NT2/D1 (cell line): ENCODE data around the gene DGAT2.

Source experiments
- DNase-seq: peaks from one replicate; pipeline ENCODE4 v3.0.0-alpha.2; 2011; ENCODE audit warnings: low read depth, low spot score
- H3K27me3 ChIP-seq: 2 replicates; pipeline ENCODE4 v1.6.0; 2011; ENCODE audit warnings: mild to moderate bottlenecking; ENCODE audit not compliant: insufficient read length, insufficient read depth
- H3K36me3 ChIP-seq: 2 replicates; pipeline ENCODE4 v1.6.1; 2011; ENCODE audit warnings: mild to moderate bottlenecking, low read length, mixed read lengths; ENCODE audit not compliant: insufficient read depth, insufficient read length
- H3K4me1 ChIP-seq: 2 replicates; pipeline ENCODE4 v1.5.1; 2011; ENCODE audit not compliant: insufficient read depth, insufficient read length
- H3K4me3 ChIP-seq: 2 replicates; pipeline ENCODE4 v1.5.1; 2011; ENCODE audit warnings: low read depth; ENCODE audit not compliant: insufficient read length
- H3K9ac ChIP-seq: 2 replicates; pipeline ENCODE4 v1.6.0; 2011; ENCODE audit warnings: low read depth; ENCODE audit not compliant: insufficient read length
- H3K9me3 ChIP-seq: 2 replicates; pipeline ENCODE4 v1.5.1; 2011; ENCODE audit warnings: mild to moderate bottlenecking, low read length; ENCODE audit not compliant: insufficient read depth
- SUZ12 ChIP-seq: IDR thresholded peaks from 2 replicates; pipeline ENCODE4 v1.6.1; 2011; ENCODE audit not compliant: insufficient read length, insufficient read depth; ENCODE audit errors: extremely low read depth
- YY1 ChIP-seq: IDR thresholded peaks from 2 replicates; pipeline ENCODE4 v1.6.1; 2011; ENCODE audit not compliant: insufficient read length, insufficient read depth
- ZNF274 ChIP-seq: IDR thresholded peaks from 2 replicates; pipeline ENCODE4 v1.6.1; 2011; ENCODE audit warnings: mild to moderate bottlenecking, low read depth, low read length

DGAT2 gene

GRCh38 chr11:75790986-75791385, 22.4 kb downstream of the DGAT2 start:
- peaks cover 7% of the 10 kb centered on the region for H3K4me1 ChIP-seq
- H3K27me3 ChIP-seq = no peaks in the 10 kb centered on the region
- TF ChIP-seq ZNF274 = no peak
- no peak for TF ChIP-seq SUZ12
- no peak for TF ChIP-seq YY1
- H3K9ac ChIP-seq = no peak overlapping the region
- H3K9me3 ChIP-seq = no peaks in the 10 kb centered on the region
- H3K36me3 ChIP-seq = no peaks in the 10 kb centered on the region
- H3K4me3 ChIP-seq = no peak overlapping the region
- no peak for DNase-seq

GRCh38 chr11:75792127-75792731, 23.7 kb downstream of the DGAT2 start:
- Histone ChIP-seq H3K4me1 (peaks cover 7% of the 10 kb centered on the region), H3K27me3 (no peaks in the 10 kb centered on the region), H3K9me3 (no peaks in the 10 kb centered on the region), H3K9ac (no peak overlapping the region), H3K4me3 (no peak overlapping the region), H3K36me3 (no peaks in the 10 kb centered on the region)
- TF ChIP-seq ZNF274 (no peak), SUZ12 (no peak)
- no peak for DNase-seq

- Histone ChIP-seq H3K9me3 (no peaks in the 10 kb centered on the region), H3K27me3 (no peaks in the 10 kb centered on the region), H3K9ac (no peak overlapping the region), H3K36me3 (no peaks in the 10 kb centered on the region), H3K4me3 (no peak overlapping the region), H3K4me1 (peaks cover 7% of the 10 kb centered on the region)
- TF ChIP-seq YY1 (no peak), SUZ12 (no peak), ZNF274 (no peak)
- DNase-seq = no peak
Measured at GRCh38 chr11:75792997-75793800, 24.6 kb downstream of the DGAT2 start.

- H3K9ac ChIP-seq = no peak overlapping the region
- H3K9me3 ChIP-seq = no peaks in the 10 kb centered on the region
- no peaks in the 10 kb centered on the region for H3K36me3 ChIP-seq
- no peak for DNase-seq
- peaks cover 7% of the 10 kb centered on the region for H3K4me1 ChIP-seq
- no peaks in the 10 kb centered on the region for H3K27me3 ChIP-seq
- no peak overlapping the region for H3K4me3 ChIP-seq
- no peak for TF ChIP-seq SUZ12
- TF ChIP-seq YY1 = no peak
- no peak for TF ChIP-seq ZNF274
Measured at GRCh38 chr11:75793966-75794365, 25.4 kb downstream of the DGAT2 start.

- DNase-seq = no peak
- no peak for TF ChIP-seq ZNF274
- no peak for TF ChIP-seq SUZ12
- TF ChIP-seq YY1 = no peak
- H3K9me3 ChIP-seq = no peaks in the 10 kb centered on the region
Measured at GRCh38 chr11:75795276-75796090, 26.9 kb downstream of the DGAT2 start.

GRCh38 chr11:75796091-75796435, 27.5 kb downstream of the DGAT2 start:
- H3K4me3 ChIP-seq = no peak overlapping the region
- no peak for TF ChIP-seq SUZ12
- no peak for TF ChIP-seq ZNF274
- no peak for TF ChIP-seq YY1
- H3K36me3 ChIP-seq = no peaks in the 10 kb centered on the region
- no peaks in the 10 kb centered on the region for H3K9me3 ChIP-seq
- no peak overlapping the region for H3K9ac ChIP-seq
- no peaks in the 10 kb centered on the region for H3K27me3 ChIP-seq
- H3K4me1 ChIP-seq = peaks cover 7% of the 10 kb centered on the region
- no peak for DNase-seq

More at GRCh38 chr11:75795276-75796090, 26.9 kb downstream of the DGAT2 start:
- Histone ChIP-seq H3K36me3 (no peaks in the 10 kb centered on the region), H3K9ac (no peak overlapping the region), H3K4me1 (peaks cover 7% of the 10 kb centered on the region), H3K4me3 (no peak overlapping the region), H3K27me3 (no peaks in the 10 kb centered on the region)

GRCh38 chr11:75797116-75797515, 28.5 kb downstream of the DGAT2 start:
- H3K27me3 ChIP-seq = no peaks in the 10 kb centered on the region
- no peaks in the 10 kb centered on the region for H3K9me3 ChIP-seq
- DNase-seq = no peak
- H3K36me3 ChIP-seq = no peaks in the 10 kb centered on the region
- TF ChIP-seq SUZ12 (no peak), YY1 (no peak), ZNF274 (no peak)
- no peak overlapping the region for H3K4me3 ChIP-seq
- no peak overlapping the region for H3K9ac ChIP-seq
- H3K4me1 ChIP-seq = peaks cover 7% of the 10 kb centered on the region
